CD4-positive, alpha-beta T cell treated with Interleukin-4 for 1 hour (primary cell): ENCODE results near the gene SLC39A12.

Source experiments
- DNase-seq, 2 donors: peaks; one replicate each; pipeline ENCODE4 v3.0.0-alpha.2; 2020 to 2022

SLC39A12 gene

GRCh38 chr10:18066947-18067346 lies 115.2 kb downstream of the SLC39A12 start:
- no peak for DNase-seq

GRCh38 chr10:18068401-18068800 lies 116.7 kb downstream of the SLC39A12 start:
- DNase-seq, result no peak

- DNase-seq, result no peak
These were observed 119.9 kb downstream of the SLC39A12 start for GRCh38 chr10:18071591-18071990.

- no peak for DNase-seq
These were observed 121.6 kb downstream of the SLC39A12 start for GRCh38 chr10:18073314-18073713.

GRCh38 chr10:18075881-18076280 lies 124.2 kb downstream of the SLC39A12 start:
- no peak for DNase-seq

- DNase-seq, result no peak
These were observed 128.1 kb downstream of the SLC39A12 start for GRCh38 chr10:18079665-18080295.

- DNase-seq, result no peak
These were observed 130.7 kb downstream of the SLC39A12 start for GRCh38 chr10:18082381-18082780.

- DNase-seq, result no peak
These were observed 134.1 kb downstream of the SLC39A12 start for GRCh38 chr10:18085855-18086254.

GRCh38 chr10:18086746-18087145 lies 135.0 kb downstream of the SLC39A12 start:
- no peak for DNase-seq

GRCh38 chr10:18087355-18087754 lies 135.6 kb downstream of the SLC39A12 start:
- no peak for DNase-seq
